Stimulated activated naive CD8-positive, alpha-beta T cell treated with anti-CD3 and anti-CD28 coated beads, Interleukin-15, Interleukin-2, amounts not matched to agents 100 ng/mL and 50 ng/mL, for 24 hours (primary cell): ENCODE data around the gene C9orf43.

Experiments
- H3K27ac Mint-ChIP-seq: one replicate; pipeline ENCODE4 v1.8.0; 2021; ENCODE audit warnings: mild to moderate bottlenecking, mixed read lengths
- H3K27me3 Mint-ChIP-seq: one replicate; pipeline ENCODE4 v1.8.0; 2021; ENCODE audit warnings: mixed read lengths
- H3K36me3 Mint-ChIP-seq: one replicate; pipeline ENCODE4 v1.8.0; 2021; ENCODE audit warnings: low read depth, mixed read lengths
- H3K4me1 Mint-ChIP-seq: one replicate; pipeline ENCODE4 v1.8.0; 2021; ENCODE audit warnings: low read depth, mixed read lengths
- H3K4me3 Mint-ChIP-seq: one replicate; pipeline ENCODE4 v1.8.0; 2021; ENCODE audit warnings: mild to moderate bottlenecking, mixed read lengths
- H3K9me3 Mint-ChIP-seq: one replicate; pipeline ENCODE4 v1.8.0; 2021; ENCODE audit warnings: mixed read lengths

C9orf43 gene

GRCh38 chr9:113463418-113464285 lies 53.1 kb downstream of the C9orf43 start, which contains the start of gene RGS3:
RGS3 (plus strand) TSS chr9:113463727; CDS start chr9:113463803, 76 bp downstream.
- Mint-ChIP-seq H3K9me3 (peaks cover 6% of the 10 kb centered on the region), H3K27me3 (no peaks in the 10 kb centered on the region), H3K36me3 (no peaks in the 10 kb centered on the region), H3K4me1 (no peaks in the 10 kb centered on the region), H3K4me3 (no peak within 1 kb of the TSS), H3K27ac (no peak within 1 kb of the TSS)

GRCh38 chr9:113464286-113464660 lies 53.7 kb downstream of the C9orf43 start:
- Mint-ChIP-seq H3K27ac (no peak overlapping the region), H3K4me1 (no peaks in the 10 kb centered on the region), H3K36me3 (no peaks in the 10 kb centered on the region), H3K27me3 (no peaks in the 10 kb centered on the region), H3K4me3 (no peak overlapping the region), H3K9me3 (peaks cover 6% of the 10 kb centered on the region)

GRCh38 chr9:113465599-113466140 lies 55.1 kb downstream of the C9orf43 start:
- Mint-ChIP-seq H3K9me3 (peaks cover 6% of the 10 kb centered on the region), H3K4me1 (no peaks in the 10 kb centered on the region), H3K27me3 (no peaks in the 10 kb centered on the region), H3K4me3 (no peak overlapping the region), H3K36me3 (no peaks in the 10 kb centered on the region), H3K27ac (no peak overlapping the region)

GRCh38 chr9:113467183-113467582 lies 56.6 kb downstream of the C9orf43 start:
- no peaks in the 10 kb centered on the region for H3K27me3 Mint-ChIP-seq
- no peaks in the 10 kb centered on the region for H3K4me1 Mint-ChIP-seq
- no peak overlapping the region for H3K4me3 Mint-ChIP-seq
- peaks cover 6% of the 10 kb centered on the region for H3K9me3 Mint-ChIP-seq
- H3K27ac Mint-ChIP-seq = no peak overlapping the region
- H3K36me3 Mint-ChIP-seq = no peaks in the 10 kb centered on the region

- no peaks in the 10 kb centered on the region for H3K36me3 Mint-ChIP-seq
- no peak overlapping the region for H3K4me3 Mint-ChIP-seq
- no peak overlapping the region for H3K27ac Mint-ChIP-seq
- peaks cover 6% of the 10 kb centered on the region for H3K9me3 Mint-ChIP-seq
- H3K4me1 Mint-ChIP-seq = no peaks in the 10 kb centered on the region
- H3K27me3 Mint-ChIP-seq = no peaks in the 10 kb centered on the region
Measured at GRCh38 chr9:113468716-113469448, 58.3 kb downstream of the C9orf43 start.

GRCh38 chr9:113471143-113471542 lies 60.6 kb downstream of the C9orf43 start:
- Mint-ChIP-seq H3K9me3 (peaks cover 6% of the 10 kb centered on the region), H3K36me3 (no peaks in the 10 kb centered on the region), H3K27ac (peak overlapping the region; percentile 54), H3K4me3 (no peak overlapping the region), H3K4me1 (no peaks in the 10 kb centered on the region), H3K27me3 (peaks cover 3% of the 10 kb centered on the region)

- H3K4me1 Mint-ChIP-seq = no peaks in the 10 kb centered on the region
- H3K27ac Mint-ChIP-seq = peak overlapping the region; percentile 54
- no peak overlapping the region for H3K4me3 Mint-ChIP-seq
- H3K9me3 Mint-ChIP-seq = peaks cover 6% of the 10 kb centered on the region
- peaks cover 3% of the 10 kb centered on the region for H3K27me3 Mint-ChIP-seq
- H3K36me3 Mint-ChIP-seq = no peaks in the 10 kb centered on the region
Measured at GRCh38 chr9:113471566-113471965, 61.0 kb downstream of the C9orf43 start.

- peaks cover 6% of the 10 kb centered on the region for H3K9me3 Mint-ChIP-seq
- H3K36me3 Mint-ChIP-seq = no peaks in the 10 kb centered on the region
- H3K4me3 Mint-ChIP-seq = no peak overlapping the region
- H3K4me1 Mint-ChIP-seq = no peaks in the 10 kb centered on the region
- H3K27me3 Mint-ChIP-seq = peaks cover 3% of the 10 kb centered on the region
- H3K27ac Mint-ChIP-seq = peak overlapping the region; percentile 16
Measured at GRCh38 chr9:113472199-113472598, 61.7 kb downstream of the C9orf43 start.

GRCh38 chr9:113474360-113475028 lies 63.9 kb downstream of the C9orf43 start:
- H3K4me1 Mint-ChIP-seq = peaks cover 10% of the 10 kb centered on the region
- H3K27me3 Mint-ChIP-seq = peaks cover 6% of the 10 kb centered on the region
- no peak overlapping the region for H3K4me3 Mint-ChIP-seq
- H3K36me3 Mint-ChIP-seq = no peaks in the 10 kb centered on the region
- H3K9me3 Mint-ChIP-seq = no peaks in the 10 kb centered on the region
- no peak overlapping the region for H3K27ac Mint-ChIP-seq

- Mint-ChIP-seq H3K4me3 (no peak overlapping the region), H3K36me3 (no peaks in the 10 kb centered on the region), H3K4me1 (peaks cover 14% of the 10 kb centered on the region), H3K27me3 (peaks cover 6% of the 10 kb centered on the region), H3K9me3 (no peaks in the 10 kb centered on the region), H3K27ac (no peak overlapping the region)
Measured at GRCh38 chr9:113475031-113475430, 64.5 kb downstream of the C9orf43 start.

GRCh38 chr9:113475992-113476391 lies 65.4 kb downstream of the C9orf43 start:
- Mint-ChIP-seq H3K36me3 (no peaks in the 10 kb centered on the region), H3K4me3 (no peak overlapping the region), H3K4me1 (peaks cover 14% of the 10 kb centered on the region), H3K27me3 (peaks cover 6% of the 10 kb centered on the region), H3K27ac (no peak overlapping the region), H3K9me3 (no peaks in the 10 kb centered on the region)

GRCh38 chr9:113476511-113476916 lies 66.0 kb downstream of the C9orf43 start:
- H3K4me3 Mint-ChIP-seq = no peak overlapping the region
- no peaks in the 10 kb centered on the region for H3K36me3 Mint-ChIP-seq
- H3K27ac Mint-ChIP-seq = no peak overlapping the region
- H3K9me3 Mint-ChIP-seq = no peaks in the 10 kb centered on the region
- H3K4me1 Mint-ChIP-seq = peaks cover 14% of the 10 kb centered on the region
- H3K27me3 Mint-ChIP-seq = peaks cover 6% of the 10 kb centered on the region

GRCh38 chr9:113477058-113477457 lies 66.5 kb downstream of the C9orf43 start:
- no peak overlapping the region for H3K27ac Mint-ChIP-seq
- H3K36me3 Mint-ChIP-seq = no peaks in the 10 kb centered on the region
- H3K4me1 Mint-ChIP-seq = peaks cover 14% of the 10 kb centered on the region
- peaks cover 6% of the 10 kb centered on the region for H3K27me3 Mint-ChIP-seq
- H3K4me3 Mint-ChIP-seq = no peak overlapping the region
- no peaks in the 10 kb centered on the region for H3K9me3 Mint-ChIP-seq

- H3K27ac Mint-ChIP-seq = no peak overlapping the region
- no peak overlapping the region for H3K4me3 Mint-ChIP-seq
- no peaks in the 10 kb centered on the region for H3K9me3 Mint-ChIP-seq
- peaks cover 6% of the 10 kb centered on the region for H3K27me3 Mint-ChIP-seq
- peaks cover 14% of the 10 kb centered on the region for H3K4me1 Mint-ChIP-seq
- H3K36me3 Mint-ChIP-seq = no peaks in the 10 kb centered on the region
Measured at GRCh38 chr9:113477661-113478060, 67.1 kb downstream of the C9orf43 start.
